H9 (cell line): ENCODE results near the gene RFNG. TPM values are rescaled to one million over a fixed set of nuclear protein-coding genes. Genes with fewer than 3 reads are reported as not detected.

ENCODE experiments used
- DNase-seq: peaks from one replicate; pipeline ENCODE4 v3.0.0-alpha.2; 2017
- H2AFZ ChIP-seq: one replicate; pipeline ENCODE4 v1.6.1; 2013; ENCODE audit warnings: mild to moderate bottlenecking, low read length, control low read depth, moderate library complexity
- H2AK5ac ChIP-seq: 2 replicates; pipeline ENCODE4 v1.6.1; 2013; ENCODE audit warnings: low read length, control low read depth, mixed read lengths; ENCODE audit not compliant: insufficient read length
- H2BK120ac ChIP-seq: one replicate; pipeline ENCODE4 v1.6.1; 2013; ENCODE audit warnings: low read depth, mild to moderate bottlenecking, low read length, control low read depth, inconsistent platforms; ENCODE audit not compliant: poor library complexity, severe bottlenecking
- H2BK12ac ChIP-seq: 2 replicates; pipeline ENCODE4 v1.6.1; 2013; ENCODE audit warnings: low read length, control low read depth, mixed read lengths, low read depth; ENCODE audit not compliant: insufficient read length
- H2BK15ac ChIP-seq: 2 replicates; pipeline ENCODE4 v1.6.1; 2013; ENCODE audit warnings: low read depth, low read length, control low read depth
- H2BK20ac ChIP-seq: one replicate; pipeline ENCODE4 v1.6.1; 2013; ENCODE audit warnings: low read depth, mild to moderate bottlenecking, low read length, control low read depth, inconsistent platforms; ENCODE audit not compliant: poor library complexity, severe bottlenecking
- H2BK5ac ChIP-seq: 2 replicates; pipeline ENCODE4 v1.6.1; 2013; ENCODE audit warnings: low read length, control low read depth, mixed read lengths; ENCODE audit not compliant: insufficient read length
- H3K14ac ChIP-seq: 2 replicates; pipeline ENCODE4 v1.6.1; 2013; ENCODE audit warnings: low read length, control low read depth; ENCODE audit not compliant: insufficient read depth
- H3K18ac ChIP-seq: 2 replicates; pipeline ENCODE4 v1.6.1; 2013; ENCODE audit warnings: low read depth, mild to moderate bottlenecking, mixed read lengths, low read length, control low read depth; ENCODE audit not compliant: insufficient read length
- H3K23ac ChIP-seq: 2 replicates; pipeline ENCODE4 v1.6.1; 2013; ENCODE audit warnings: low read length, control low read depth, mixed read lengths, low read depth; ENCODE audit not compliant: insufficient read length
- H3K23me2 ChIP-seq: 2 replicates; pipeline ENCODE4 v1.6.1; 2013; ENCODE audit warnings: low read depth, mild to moderate bottlenecking, mixed read lengths, low read length, control low read depth; ENCODE audit not compliant: insufficient read length, poor library complexity, severe bottlenecking
- H3K27ac ChIP-seq: 2 replicates; pipeline ENCODE4 v1.5.1; 2013; ENCODE audit warnings: low read length, control low read depth, mixed read lengths, low read depth; ENCODE audit not compliant: insufficient read length
- H3K27me3 ChIP-seq: 2 replicates; pipeline ENCODE4 v1.6.1; 2013; ENCODE audit warnings: low read length, control low read depth, inconsistent platforms; ENCODE audit not compliant: insufficient read depth
- H3K4ac ChIP-seq: 2 replicates; pipeline ENCODE4 v1.6.1; 2013; ENCODE audit warnings: low read depth, mild to moderate bottlenecking, control low read depth, inconsistent platforms, low read length, moderate library complexity
- H3K4me1 ChIP-seq: 2 replicates; pipeline ENCODE4 v1.6.1; 2013; ENCODE audit warnings: low read length, control low read depth, inconsistent platforms; ENCODE audit not compliant: insufficient read depth
- H3K4me2 ChIP-seq: 2 replicates; pipeline ENCODE4 v1.6.1; 2013; ENCODE audit warnings: low read length, control low read depth, mixed read lengths; ENCODE audit not compliant: insufficient read length, insufficient read depth
- H3K56ac ChIP-seq: 2 replicates; pipeline ENCODE4 v1.6.1; 2013; ENCODE audit warnings: low read depth, mild to moderate bottlenecking, mixed read lengths, low read length, control low read depth; ENCODE audit not compliant: insufficient read length
- H3K79me1 ChIP-seq: 2 replicates; pipeline ENCODE4 v1.6.1; 2013; ENCODE audit warnings: low read depth, mild to moderate bottlenecking, moderate library complexity, low read length, control low read depth, inconsistent platforms; ENCODE audit not compliant: insufficient read depth, poor library complexity, severe bottlenecking
- H3K79me2 ChIP-seq: 2 replicates; pipeline ENCODE4 v1.6.1; 2013; ENCODE audit warnings: low read length, control low read depth, inconsistent platforms; ENCODE audit not compliant: insufficient read depth
- H3K9ac ChIP-seq: 2 replicates; pipeline ENCODE4 v1.6.1; 2013; ENCODE audit warnings: low read length, control low read depth, mixed read lengths; ENCODE audit not compliant: insufficient read length; ENCODE audit errors: extremely low read depth
- H3K9me3 ChIP-seq: one replicate; pipeline ENCODE4 v1.6.1; 2013; ENCODE audit warnings: low read depth, low read length, inconsistent platforms; ENCODE audit not compliant: control insufficient read depth
- H3T11ph ChIP-seq: one replicate; pipeline ENCODE4 v1.6.1; 2013; ENCODE audit warnings: mild to moderate bottlenecking, low read length, control low read depth, inconsistent platforms
- H4K20me1 ChIP-seq: one replicate; pipeline ENCODE4 v1.6.1; 2013; ENCODE audit not compliant: control insufficient read depth, insufficient read length, insufficient read depth
- H4K5ac ChIP-seq: 2 replicates; pipeline ENCODE4 v1.6.1; 2013; ENCODE audit warnings: low read depth, mild to moderate bottlenecking, mixed read lengths, low read length, control low read depth; ENCODE audit not compliant: insufficient read length
- H4K8ac ChIP-seq: replicated peaks from 2 replicates; pipeline ENCODE4 v1.6.1; 2013; ENCODE audit warnings: low read length, control low read depth, mixed read lengths, low read depth; ENCODE audit not compliant: insufficient read length
- H4K91ac ChIP-seq: 2 replicates; pipeline ENCODE4 v1.6.1; 2013; ENCODE audit warnings: low read depth, mild to moderate bottlenecking, moderate library complexity, mixed read lengths, low read length, control low read depth; ENCODE audit not compliant: insufficient read length
- H3K27ac Mint-ChIP-seq, 3 experiments: 2 replicates in 2 of 3; 3 replicates in 1 of 3; pipeline ENCODE4 v1.8.0; 2020 to 2021; ENCODE audit warnings: mixed read lengths in 3 of 3, mild to moderate bottlenecking in 1 of 3, moderate library complexity in 1 of 3
- H3K27me3 Mint-ChIP-seq: 2 replicates; pipeline ENCODE4 v1.8.0; 2021; ENCODE audit warnings: low read depth, mild to moderate bottlenecking, moderate library complexity, mixed read lengths
- H3K36me3 Mint-ChIP-seq, 3 experiments: 2 replicates in 2 of 3; 3 replicates in 1 of 3; pipeline ENCODE4 v1.8.0; 2020 to 2021; ENCODE audit warnings: low read depth in 3 of 3, mixed read lengths in 3 of 3; ENCODE audit not compliant: insufficient read depth in 1 of 3
- H3K4me1 Mint-ChIP-seq, 2 experiments: 2 replicates each; pipeline ENCODE4 v1.8.0; 2020; ENCODE audit warnings: mixed read lengths in 2 of 2
- H3K4me3 Mint-ChIP-seq, 2 experiments: 2 replicates in 1 of 2; 3 replicates in 1 of 2; pipeline ENCODE4 v1.8.0; 2020 to 2021; ENCODE audit warnings: mild to moderate bottlenecking in 2 of 2, mixed read lengths in 2 of 2, moderate library complexity in 1 of 2
- H3K9me3 Mint-ChIP-seq, 2 experiments: 2 replicates in 1 of 2; 3 replicates in 1 of 2; pipeline ENCODE4 v1.8.0; 2020; ENCODE audit warnings: mild to moderate bottlenecking in 2 of 2, mixed read lengths in 2 of 2, moderate library complexity in 1 of 2
- WGBS: extraction: QIAGEN DNeasy Blood & Tissue Kit; methylation state at CpG from one replicate; pipeline ENCODE4 v1.1.7; 2013; ENCODE audit warnings: missing lambda C conversion rate, low lambda C conversion rate, mixed read lengths; ENCODE audit not compliant: insufficient read length; ENCODE audit errors: extremely low coverage; 5-methylcytosine and 5-hydroxymethylcytosine counted together
- total RNA-seq: library from RNA; stranded (reverse); gene quantifications from 2 replicates; pipeline ENCODE4 v1.2.1, GENCODE V29; 2021
- TF ChIP-seq, protein P1 (sequence below): fragments of 200-600 bp; sonication (generic); conservative IDR thresholded peaks from 3 replicates; pipeline ENCODE4 v1.8.0; 2021; ENCODE audit warnings: antibody characterized with exemption, mild to moderate bottlenecking

Gene RFNG
- total RNA-seq, 1 experiment from 2014 or later = 34.0 TPM

DNA sequence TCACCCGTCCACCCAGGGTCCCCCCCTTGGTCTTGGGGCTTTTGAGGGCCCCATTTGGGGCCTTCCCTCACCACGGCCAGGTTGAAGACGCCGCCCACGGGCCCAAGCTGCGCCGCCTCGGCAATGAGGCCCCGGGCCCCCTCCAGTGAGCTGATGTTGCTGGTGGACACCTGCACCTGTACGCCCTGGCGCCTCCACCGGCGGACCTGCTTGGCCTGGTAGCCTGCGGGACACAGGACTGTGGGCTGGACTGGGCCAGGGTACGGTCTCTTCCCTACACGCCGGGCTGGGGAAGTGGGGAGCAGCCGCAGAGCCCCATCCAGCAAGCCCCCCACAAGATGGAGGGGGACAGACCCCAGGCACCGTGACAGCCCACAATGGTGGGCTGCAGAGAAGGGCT lies 30.8 kb upstream of the RFNG start:
- H3K23ac ChIP-seq = no peak overlapping the region
- H3K27ac Mint-ChIP-seq = no peak overlapping the region
- TF ChIP-seq, protein P1, sequence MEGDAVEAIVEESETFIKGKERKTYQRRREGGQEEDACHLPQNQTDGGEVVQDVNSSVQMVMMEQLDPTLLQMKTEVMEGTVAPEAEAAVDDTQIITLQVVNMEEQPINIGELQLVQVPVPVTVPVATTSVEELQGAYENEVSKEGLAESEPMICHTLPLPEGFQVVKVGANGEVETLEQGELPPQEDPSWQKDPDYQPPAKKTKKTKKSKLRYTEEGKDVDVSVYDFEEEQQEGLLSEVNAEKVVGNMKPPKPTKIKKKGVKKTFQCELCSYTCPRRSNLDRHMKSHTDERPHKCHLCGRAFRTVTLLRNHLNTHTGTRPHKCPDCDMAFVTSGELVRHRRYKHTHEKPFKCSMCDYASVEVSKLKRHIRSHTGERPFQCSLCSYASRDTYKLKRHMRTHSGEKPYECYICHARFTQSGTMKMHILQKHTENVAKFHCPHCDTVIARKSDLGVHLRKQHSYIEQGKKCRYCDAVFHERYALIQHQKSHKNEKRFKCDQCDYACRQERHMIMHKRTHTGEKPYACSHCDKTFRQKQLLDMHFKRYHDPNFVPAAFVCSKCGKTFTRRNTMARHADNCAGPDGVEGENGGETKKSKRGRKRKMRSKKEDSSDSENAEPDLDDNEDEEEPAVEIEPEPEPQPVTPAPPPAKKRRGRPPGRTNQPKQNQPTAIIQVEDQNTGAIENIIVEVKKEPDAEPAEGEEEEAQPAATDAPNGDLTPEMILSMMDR = no peak
- no peaks in the 10 kb centered on the region for H3K79me1 ChIP-seq
- peaks cover 24 to 73% (median 62%) of the 10 kb centered on the region in 3 experiments; a peak in 6 of 7 replicates for H3K36me3 Mint-ChIP-seq
- no peaks in the 10 kb centered on the region for H3K79me2 ChIP-seq
- no peak overlapping the region for H2AK5ac ChIP-seq
- no peak overlapping the region for H2BK12ac ChIP-seq
- H3T11ph ChIP-seq = no peak overlapping the region
- no CpG with 5 or more reads among the region's 19 CpGs for WGBS
- H3K18ac ChIP-seq = no peak overlapping the region
- no peak overlapping the region for H3K4ac ChIP-seq
- H3K4me1 ChIP-seq = no peaks in the 10 kb centered on the region
- H3K9me3 ChIP-seq = no peaks in the 10 kb centered on the region
- H4K20me1 ChIP-seq = no peaks in the 10 kb centered on the region
- H4K5ac ChIP-seq = no peak overlapping the region
- H3K9ac ChIP-seq = no peak overlapping the region
- H3K4me1 Mint-ChIP-seq = no peaks in the 10 kb centered on the region; a peak in 2 of 4 replicates
- H2BK15ac ChIP-seq = no peak overlapping the region
- H3K27me3 Mint-ChIP-seq = no peaks in the 10 kb centered on the region
- H3K9me3 Mint-ChIP-seq = no peaks in the 10 kb centered on the region
- no peak overlapping the region for H2AFZ ChIP-seq
- no peaks in the 10 kb centered on the region for H3K23me2 ChIP-seq
- no peaks in the 10 kb centered on the region for H3K27me3 ChIP-seq
- no peak overlapping the region for H2BK5ac ChIP-seq
- no peak overlapping the region for H4K91ac ChIP-seq
- H2BK120ac ChIP-seq = no peak overlapping the region
- no peak overlapping the region for H3K56ac ChIP-seq
- H4K8ac ChIP-seq = no peak overlapping the region
- H3K27ac ChIP-seq = no peak overlapping the region
- H3K4me3 Mint-ChIP-seq = no peak overlapping the region
- H3K4me2 ChIP-seq = no peak overlapping the region
- no peak overlapping the region for H3K14ac ChIP-seq
- DNase-seq = no peak
- no peak overlapping the region for H2BK20ac ChIP-seq
